Activated CD4-positive, alpha-beta memory T cell treated with anti-CD3 and anti-CD28 coated beads for 36 hours (primary cell): ENCODE results near the gene PIK3CB. TPM values are rescaled to one million over a fixed set of nuclear protein-coding genes. Genes with fewer than 3 reads are reported as not detected.

Experiments
- CTCF ChIA-PET: fragments of 350-600 bp; sonication (Branson Sonifier 250); formaldehyde crosslinking; loops from one replicate; lab custom pipeline; 2021; ENCODE audit warnings: antibody characterized with exemption, inconsistent platforms; lab: Charles Lee
- POLR2A ChIA-PET: fragments of 350-600 bp; sonication (Branson Sonifier 250); formaldehyde crosslinking; loops from one replicate; lab custom pipeline; 2021; ENCODE audit warnings: antibody characterized with exemption; lab: Charles Lee
- DNase-seq: peaks from one replicate; pipeline ENCODE4 v3.0.0-alpha.2; 2020
- H3K27ac Mint-ChIP-seq: one replicate; pipeline ENCODE4 v1.8.0; 2021; ENCODE audit warnings: mixed read lengths
- H3K27me3 Mint-ChIP-seq: one replicate; pipeline ENCODE4 v1.8.0; 2021; ENCODE audit warnings: mixed read lengths
- H3K36me3 Mint-ChIP-seq: one replicate; pipeline ENCODE4 v1.8.0; 2021; ENCODE audit warnings: mixed read lengths
- H3K4me1 Mint-ChIP-seq: one replicate; pipeline ENCODE4 v1.8.0; 2021; ENCODE audit warnings: low read depth, mixed read lengths
- H3K4me3 Mint-ChIP-seq: one replicate; pipeline ENCODE4 v1.8.0; 2021; ENCODE audit warnings: mild to moderate bottlenecking, mixed read lengths
- H3K9me3 Mint-ChIP-seq: one replicate; pipeline ENCODE4 v1.8.0; 2021; ENCODE audit warnings: mixed read lengths
- intact Hi-C: fragments of 100-400 bp; cut with micrococcal nuclease; formaldehyde crosslinking; loops from one replicate; pipeline ENCODE4 v1.15.1; 2023
- total RNA-seq, 2 experiments: library from RNA; stranded (reverse); gene quantifications; one replicate each; pipeline ENCODE4 v1.2.3, GENCODE V29; 2021

The PIK3CB gene
- total RNA-seq, 2 experiments from 2014 or later, result 23.0 to 24.8 TPM

DNA sequence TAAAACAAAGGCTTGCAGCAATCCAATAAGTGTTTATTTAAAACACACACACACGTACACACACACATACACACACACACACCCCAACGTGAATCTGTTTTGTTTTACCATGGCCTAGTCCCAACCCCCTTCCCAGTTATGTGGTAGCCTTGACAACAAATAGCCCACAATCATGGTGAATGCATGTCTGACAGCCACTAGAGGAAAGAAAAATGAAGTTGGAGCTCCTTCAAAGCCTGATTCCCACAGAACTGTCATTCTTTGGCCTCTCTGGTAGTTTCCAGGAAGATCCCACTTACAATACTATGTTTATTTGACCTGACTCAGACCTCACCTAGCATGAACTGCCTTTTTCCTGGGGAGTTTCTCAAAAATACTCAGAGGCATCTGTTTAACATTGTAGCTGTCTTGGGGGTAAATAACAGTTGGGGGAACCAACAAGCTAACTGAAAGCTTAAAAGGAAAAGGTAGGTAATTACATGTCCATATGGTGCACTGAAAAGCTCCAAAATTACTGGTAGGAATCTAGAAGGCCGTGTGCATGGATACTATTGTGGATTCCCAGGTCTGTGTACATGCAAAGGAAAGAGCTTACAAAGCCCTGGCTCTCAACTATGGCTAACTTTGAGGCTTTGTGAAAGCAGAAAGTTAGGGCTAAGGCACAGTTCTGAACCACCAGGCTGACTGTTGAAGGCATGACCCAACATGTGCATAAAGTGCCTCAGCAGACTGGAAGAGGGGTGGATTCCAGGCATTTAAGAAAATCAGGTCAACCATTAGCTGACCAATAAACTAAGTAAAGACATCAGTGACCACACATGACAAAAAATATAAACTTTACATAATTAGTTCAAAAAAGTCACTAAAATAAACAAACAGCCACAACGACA lies 160.8 kb downstream of the PIK3CB start:
- CTCF ChIA-PET, result interaction anchor here (0.6 to 1.2 kb wide), 4 partner anchors 242 to 478 kb away, joined by 3 to 4 read pairs (median 3); no protein-coding TSS in a partner anchor
- no peak overlapping the region for H3K27ac Mint-ChIP-seq
- no peaks in the 10 kb centered on the region for H3K4me1 Mint-ChIP-seq
- H3K27me3 Mint-ChIP-seq, result no peaks in the 10 kb centered on the region
- POLR2A ChIA-PET, result no interaction called here
- peaks cover 45% of the 10 kb centered on the region for H3K36me3 Mint-ChIP-seq
- intact Hi-C loops, result no loop called here
- H3K4me3 Mint-ChIP-seq, result no peak overlapping the region
- no peak for DNase-seq
- H3K9me3 Mint-ChIP-seq, result peaks cover 20% of the 10 kb centered on the region

GRCh38 chr3:138670407-138670806 lies 164.3 kb downstream of the PIK3CB start:
- Mint-ChIP-seq H3K4me1 (no peaks in the 10 kb centered on the region), H3K9me3 (peaks cover 5% of the 10 kb centered on the region), H3K36me3 (peaks cover 43% of the 10 kb centered on the region), H3K4me3 (no peak overlapping the region), H3K27me3 (no peaks in the 10 kb centered on the region), H3K27ac (no peak overlapping the region)
- POLR2A ChIA-PET, result no interaction called here
- intact Hi-C loops, result no loop called here
- DNase-seq, result no peak
- CTCF ChIA-PET, result interaction anchor here (1.4 to 1.6 kb wide), 2 partner anchors 245 to 246 kb away, joined by 3 to 6 read pairs; no protein-coding TSS in a partner anchor

DNA sequence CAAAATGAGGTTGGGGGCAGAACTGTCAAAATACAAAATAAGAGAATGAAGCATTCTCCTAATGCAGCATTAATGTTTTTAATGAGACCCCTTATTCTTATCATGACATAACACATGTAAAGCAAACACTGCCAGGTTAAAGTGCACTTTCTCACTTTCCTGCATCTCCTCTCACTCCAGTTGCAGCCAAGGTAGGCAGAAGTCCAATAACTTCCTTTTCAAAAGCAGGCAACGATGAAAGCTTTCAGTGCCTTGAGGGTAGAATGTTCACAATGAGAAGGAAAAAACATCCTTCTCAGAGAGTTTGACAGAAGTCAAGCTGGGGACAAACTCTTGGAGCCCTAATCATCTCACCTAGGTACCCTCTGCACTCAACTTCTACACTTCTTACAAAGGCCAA lies 166.6 kb downstream of the PIK3CB start:
- Mint-ChIP-seq H3K4me3 (no peak overlapping the region), H3K9me3 (no peaks in the 10 kb centered on the region), H3K27me3 (no peaks in the 10 kb centered on the region), H3K4me1 (no peaks in the 10 kb centered on the region), H3K27ac (no peak overlapping the region), H3K36me3 (peaks cover 46% of the 10 kb centered on the region)
- DNase-seq, result no peak
- ChIA-PET POLR2A (no interaction called here), CTCF (no interaction called here)
- intact Hi-C loops, result no loop called here

- intact Hi-C loops, result no loop called here
- DNase-seq, result no peak
- H3K4me3 Mint-ChIP-seq, result no peak overlapping the region
- no peaks in the 10 kb centered on the region for H3K4me1 Mint-ChIP-seq
- CTCF ChIA-PET, result no interaction called here
- H3K27me3 Mint-ChIP-seq, result no peaks in the 10 kb centered on the region
- no peaks in the 10 kb centered on the region for H3K9me3 Mint-ChIP-seq
- H3K27ac Mint-ChIP-seq, result no peak overlapping the region
- H3K36me3 Mint-ChIP-seq, result peaks cover 52% of the 10 kb centered on the region
- POLR2A ChIA-PET, result no interaction called here
Observed at GRCh38 chr3:138657508-138657907, 177.2 kb downstream of the PIK3CB start.

DNA sequence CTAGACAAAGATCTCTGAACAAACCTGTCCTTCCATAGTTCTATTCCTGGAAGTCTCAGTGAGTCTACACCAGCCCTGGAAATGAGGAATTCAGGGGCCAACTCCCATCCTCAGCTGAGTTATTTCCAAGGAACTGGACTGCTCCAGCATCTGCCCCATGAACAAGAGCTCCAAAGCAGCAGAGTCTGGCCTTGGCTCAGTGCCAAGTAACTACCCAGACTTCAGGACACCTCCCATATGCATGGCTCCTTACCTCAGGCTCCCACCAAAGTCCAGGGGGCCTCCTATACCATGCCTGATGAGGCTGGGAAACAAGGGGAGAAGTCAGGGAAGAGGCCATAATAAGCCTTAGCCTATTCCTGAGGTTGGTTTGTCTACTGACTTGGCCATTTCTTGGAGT lies 181.2 kb downstream of the PIK3CB start:
- Mint-ChIP-seq H3K27me3 (no peaks in the 10 kb centered on the region), H3K4me3 (no peak overlapping the region), H3K36me3 (peaks cover 72% of the 10 kb centered on the region), H3K27ac (no peak overlapping the region), H3K4me1 (no peaks in the 10 kb centered on the region), H3K9me3 (peaks cover 7% of the 10 kb centered on the region)
- intact Hi-C loops, result no loop called here
- POLR2A ChIA-PET, result no interaction called here
- CTCF ChIA-PET, result interaction anchor here (1.0 kb wide), 1 partner anchor 262 kb away, joined by 4 read pairs; no protein-coding TSS in a partner anchor
- DNase-seq, result no peak

GRCh38 chr3:138649134-138649533 lies 185.6 kb downstream of the PIK3CB start:
- peaks cover 59% of the 10 kb centered on the region for H3K36me3 Mint-ChIP-seq

DNA sequence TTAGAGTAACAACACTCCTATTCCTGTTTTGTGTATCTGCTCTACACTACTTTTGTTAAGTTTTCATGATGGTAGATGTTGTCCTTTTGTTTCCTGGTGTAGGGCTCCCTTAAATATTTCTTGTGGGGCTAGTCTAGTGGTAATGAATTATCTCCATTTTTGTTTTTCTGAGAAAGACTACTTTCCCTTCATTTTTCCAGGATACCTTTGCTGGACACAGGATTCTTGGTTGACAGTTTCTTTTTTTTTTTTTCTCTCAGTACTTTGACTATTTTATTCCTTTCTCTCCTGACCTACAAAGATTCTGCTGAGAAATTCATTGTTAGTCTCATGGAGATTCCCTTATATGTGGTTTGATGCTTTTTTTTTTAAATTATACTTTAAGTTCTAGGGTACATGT lies 188.2 kb downstream of the PIK3CB start:
- H3K27me3 Mint-ChIP-seq, result no peaks in the 10 kb centered on the region
- intact Hi-C loops, result no loop called here
- no peak for DNase-seq
- no peaks in the 10 kb centered on the region for H3K4me1 Mint-ChIP-seq
- ChIA-PET CTCF (no interaction called here), POLR2A (no interaction called here)
- peaks cover 70% of the 10 kb centered on the region for H3K9me3 Mint-ChIP-seq
- no peak overlapping the region for H3K4me3 Mint-ChIP-seq
- peaks cover 42% of the 10 kb centered on the region for H3K36me3 Mint-ChIP-seq
- H3K27ac Mint-ChIP-seq, result no peak overlapping the region

More at GRCh38 chr3:138649134-138649533, 185.6 kb downstream of the PIK3CB start:
- POLR2A ChIA-PET, result no interaction called here
- no peak for DNase-seq
- intact Hi-C loops, result no loop called here
- CTCF ChIA-PET, result no interaction called here
- peaks cover 48% of the 10 kb centered on the region for H3K9me3 Mint-ChIP-seq
- no peaks in the 10 kb centered on the region for H3K27me3 Mint-ChIP-seq
- no peak overlapping the region for H3K27ac Mint-ChIP-seq
- no peaks in the 10 kb centered on the region for H3K4me1 Mint-ChIP-seq
- H3K4me3 Mint-ChIP-seq, result no peak overlapping the region

GRCh38 chr3:138646008-138646407 lies 188.7 kb downstream of the PIK3CB start:
- no peaks in the 10 kb centered on the region for H3K27me3 Mint-ChIP-seq
- DNase-seq, result no peak
- H3K36me3 Mint-ChIP-seq, result peaks cover 37% of the 10 kb centered on the region
- no peaks in the 10 kb centered on the region for H3K4me1 Mint-ChIP-seq
- intact Hi-C loops, result no loop called here
- H3K9me3 Mint-ChIP-seq, result peaks cover 73% of the 10 kb centered on the region
- ChIA-PET CTCF (no interaction called here), POLR2A (no interaction called here)
- H3K27ac Mint-ChIP-seq, result no peak overlapping the region
- no peak overlapping the region for H3K4me3 Mint-ChIP-seq

- H3K27ac Mint-ChIP-seq, result no peak overlapping the region
- no peaks in the 10 kb centered on the region for H3K4me1 Mint-ChIP-seq
- no peak overlapping the region for H3K4me3 Mint-ChIP-seq
- intact Hi-C loops, result no loop called here
- H3K36me3 Mint-ChIP-seq, result peaks cover 15% of the 10 kb centered on the region
- CTCF ChIA-PET, result no interaction called here
- no peak for DNase-seq
- H3K9me3 Mint-ChIP-seq, result peaks cover 79% of the 10 kb centered on the region
- POLR2A ChIA-PET, result no interaction called here
- H3K27me3 Mint-ChIP-seq, result no peaks in the 10 kb centered on the region
Observed at GRCh38 chr3:138642927-138643253, 191.8 kb downstream of the PIK3CB start.

- H3K27me3 Mint-ChIP-seq, result no peaks in the 10 kb centered on the region
- CTCF ChIA-PET, result no interaction called here
- intact Hi-C loops, result no loop called here
- H3K36me3 Mint-ChIP-seq, result peaks cover 11% of the 10 kb centered on the region
- no peaks in the 10 kb centered on the region for H3K4me1 Mint-ChIP-seq
- H3K9me3 Mint-ChIP-seq, result peaks cover 76% of the 10 kb centered on the region
- no peak overlapping the region for H3K27ac Mint-ChIP-seq
- no peak for DNase-seq
- H3K4me3 Mint-ChIP-seq, result no peak overlapping the region
- POLR2A ChIA-PET, result no interaction called here
Observed at GRCh38 chr3:138642226-138642926, 192.4 kb downstream of the PIK3CB start.

DNA sequence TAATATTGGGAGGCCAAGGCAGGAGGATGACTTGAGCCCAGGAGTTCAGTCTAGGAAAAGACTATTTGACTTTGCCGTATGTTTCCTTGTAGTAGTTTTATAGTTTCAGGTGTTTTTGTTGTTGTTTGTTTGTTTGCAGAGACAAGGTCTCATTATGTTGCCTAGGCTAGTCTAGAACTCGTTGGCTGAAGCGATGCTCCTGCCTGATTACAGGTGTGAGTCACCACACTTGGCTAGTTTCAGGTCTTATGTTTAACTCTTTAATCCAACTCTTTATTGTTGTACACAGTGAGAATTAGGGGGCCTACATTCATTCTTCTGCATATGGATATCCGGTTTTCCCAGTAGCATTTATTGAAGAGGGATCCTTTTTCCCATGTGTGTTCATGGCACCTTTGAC lies 194.2 kb downstream of the PIK3CB start:
- Mint-ChIP-seq H3K36me3 (peaks cover 6% of the 10 kb centered on the region), H3K4me1 (no peaks in the 10 kb centered on the region), H3K4me3 (no peak overlapping the region), H3K9me3 (peaks cover 57% of the 10 kb centered on the region), H3K27ac (no peak overlapping the region), H3K27me3 (no peaks in the 10 kb centered on the region)
- intact Hi-C loops, result no loop called here
- ChIA-PET POLR2A (no interaction called here), CTCF (no interaction called here)
- DNase-seq, result no peak

DNA sequence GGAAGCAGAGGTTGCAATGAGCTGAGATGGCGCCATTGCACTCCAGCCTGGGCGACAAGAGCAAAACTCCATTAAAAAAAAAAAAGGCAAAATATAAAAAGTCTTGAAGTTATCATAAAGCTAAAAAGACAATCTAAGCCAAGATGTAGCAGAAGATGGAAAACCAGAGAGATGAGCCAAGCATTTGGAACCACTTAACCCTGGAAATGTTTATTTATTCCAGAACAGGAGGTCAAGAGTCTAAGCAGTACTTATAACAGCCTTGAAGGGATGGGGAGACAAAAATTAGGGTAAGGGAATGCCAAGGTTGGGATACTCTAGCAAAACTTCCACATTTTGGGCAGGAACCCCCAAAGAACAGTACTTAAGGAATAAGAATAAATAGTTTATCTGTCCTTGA lies 196.1 kb downstream of the PIK3CB start:
- ChIA-PET CTCF (no interaction called here), POLR2A (no interaction called here)
- DNase-seq, result no peak
- Mint-ChIP-seq H3K9me3 (peaks cover 39% of the 10 kb centered on the region), H3K4me3 (no peak overlapping the region), H3K27ac (no peak overlapping the region), H3K36me3 (peaks cover 2% of the 10 kb centered on the region), H3K27me3 (no peaks in the 10 kb centered on the region), H3K4me1 (no peaks in the 10 kb centered on the region)
- intact Hi-C loops, result no loop called here
